Erythroblast (primary cell): Measurements from ENCODE around the gene ZNF680.

Experiments used
- GATA1 ChIP-seq: IDR thresholded peaks from 2 replicates; pipeline ENCODE4 v1.6.1; 2011; ENCODE audit warnings: low read depth, mild to moderate bottlenecking, control low read depth, low read length, moderate library complexity
- POLR2A ChIP-seq: IDR thresholded peaks from 2 replicates; pipeline ENCODE4 v1.6.1; 2011; ENCODE audit warnings: mild to moderate bottlenecking, low read length

GRCh38 chr7:64581926-64582894, 19.3 kb upstream of the ZNF680 start:
- TF ChIP-seq POLR2A (no peak), GATA1 (no peak)
